Fibroblast of the aortic adventitia (primary cell): ENCODE results near the gene TPRN. TPM values are rescaled to one million over a fixed set of nuclear protein-coding genes. Genes with fewer than 3 reads are reported as not detected.

Experiments used
- DNase-seq: peaks from one replicate; pipeline ENCODE4 v3.0.0-alpha.2; 2010; ENCODE audit warnings: low read depth
- H3K4me3 ChIP-seq: 2 replicates; pipeline ENCODE4 v1.5.1; 2011; ENCODE audit warnings: low read depth, mild to moderate bottlenecking, control low read depth, low read length, moderate library complexity
- total RNA-seq: library from RNA; depleted of rRNA; stranded (reverse); fragments of >200 nt; gene quantifications from 2 replicates; pipeline ENCODE4 v1.2.3, GENCODE V29; 2012; ENCODE audit warnings: low replicate concordance
- TF ChIP-seq, protein P1 (sequence below): IDR thresholded peaks from 2 replicates; pipeline ENCODE4 v1.5.1; 2011; ENCODE audit warnings: mild to moderate bottlenecking, low read length, control low read depth, inconsistent platforms; ENCODE audit not compliant: insufficient read depth

The TPRN gene
- total RNA-seq, 1 donor = 8.0 TPM

GRCh38 chr9:137184881-137185660, 15.5 kb downstream of the TPRN start:
- TF ChIP-seq, protein P1, sequence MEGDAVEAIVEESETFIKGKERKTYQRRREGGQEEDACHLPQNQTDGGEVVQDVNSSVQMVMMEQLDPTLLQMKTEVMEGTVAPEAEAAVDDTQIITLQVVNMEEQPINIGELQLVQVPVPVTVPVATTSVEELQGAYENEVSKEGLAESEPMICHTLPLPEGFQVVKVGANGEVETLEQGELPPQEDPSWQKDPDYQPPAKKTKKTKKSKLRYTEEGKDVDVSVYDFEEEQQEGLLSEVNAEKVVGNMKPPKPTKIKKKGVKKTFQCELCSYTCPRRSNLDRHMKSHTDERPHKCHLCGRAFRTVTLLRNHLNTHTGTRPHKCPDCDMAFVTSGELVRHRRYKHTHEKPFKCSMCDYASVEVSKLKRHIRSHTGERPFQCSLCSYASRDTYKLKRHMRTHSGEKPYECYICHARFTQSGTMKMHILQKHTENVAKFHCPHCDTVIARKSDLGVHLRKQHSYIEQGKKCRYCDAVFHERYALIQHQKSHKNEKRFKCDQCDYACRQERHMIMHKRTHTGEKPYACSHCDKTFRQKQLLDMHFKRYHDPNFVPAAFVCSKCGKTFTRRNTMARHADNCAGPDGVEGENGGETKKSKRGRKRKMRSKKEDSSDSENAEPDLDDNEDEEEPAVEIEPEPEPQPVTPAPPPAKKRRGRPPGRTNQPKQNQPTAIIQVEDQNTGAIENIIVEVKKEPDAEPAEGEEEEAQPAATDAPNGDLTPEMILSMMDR = no peak
- H3K4me3 ChIP-seq = no peak overlapping the region
- DNase-seq = no peak

- TF ChIP-seq, protein P1 = no peak
- no peak overlapping the region for H3K4me3 ChIP-seq
- DNase-seq = no peak
Observed at GRCh38 chr9:137183980-137184595, 16.5 kb downstream of the TPRN start.

GRCh38 chr9:137182836-137183235, 17.7 kb downstream of the TPRN start:
- TF ChIP-seq, protein P1 = no peak
- no peak for DNase-seq
- H3K4me3 ChIP-seq = no peak overlapping the region

GRCh38 chr9:137181680-137182079, 18.9 kb downstream of the TPRN start:
- H3K4me3 ChIP-seq = no peak overlapping the region
- TF ChIP-seq, protein P1 = no peak
- DNase-seq = no peak

DNA sequence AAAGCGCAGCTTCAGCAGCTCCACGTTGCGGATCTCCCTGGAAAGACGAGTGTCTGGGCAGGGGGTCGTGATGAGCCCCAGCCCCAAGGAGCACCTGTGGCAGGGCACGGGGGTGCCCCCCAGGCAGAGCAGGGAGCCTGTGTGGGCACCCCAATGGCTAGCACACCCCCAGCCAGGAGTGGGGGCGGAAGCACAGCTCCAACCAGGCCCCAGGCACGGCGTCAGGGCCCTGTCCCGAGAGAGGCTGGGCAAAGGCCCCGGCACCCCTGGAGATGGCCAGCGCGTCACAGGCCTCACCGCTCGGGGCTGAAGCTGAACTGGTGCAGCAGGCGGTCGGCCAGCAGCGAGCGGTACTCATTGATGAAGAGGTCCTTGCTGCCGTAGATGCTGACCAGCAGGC, 20.1 kb downstream of the TPRN start:
- DNase-seq = no peak
- TF ChIP-seq, protein P1 = no peak

GRCh38 chr9:137179761-137180160, 20.8 kb downstream of the TPRN start:
- no peak for DNase-seq
- TF ChIP-seq, protein P1 = no peak
- no peak overlapping the region for H3K4me3 ChIP-seq

More for the DNA sequence above, 20.1 kb downstream of the TPRN start:
- no peak overlapping the region for H3K4me3 ChIP-seq
